Measurements from ENCODE around the gene C16orf54.

- TF ChIP-seq CTCF (conservative IDR thresholded peaks at IDR 0.05; ENCODE audit: low read depth in 2 of 2) (no peak), STAT1 (IDR thresholded peaks at IDR 0.05; ENCODE audit: unreplicated experiment) (no peak), EZH2phosphoT487 (IDR thresholded peaks at IDR 0.05; ENCODE audit: unreplicated experiment) (no peak)
Observed at GRCh38 chr16:29702269-29702668, 43.5 kb downstream of the C16orf54 start.

Data from GM23338 (cell line).